GM12874 (cell line): ENCODE results near the gene HOXD8.
A peak's percentile ranks its signal among the peaks of the same experiment; 100 is the strongest.

Experiments
- TF ChIP-seq, protein P1 (sequence below): IDR thresholded peaks from 2 replicates; pipeline ENCODE4 v1.5.1; 2011; ENCODE audit warnings: low read depth, mild to moderate bottlenecking, control low read depth, low read length, moderate library complexity; ENCODE audit not compliant: insufficient read depth

HOXD8 gene

DNA sequence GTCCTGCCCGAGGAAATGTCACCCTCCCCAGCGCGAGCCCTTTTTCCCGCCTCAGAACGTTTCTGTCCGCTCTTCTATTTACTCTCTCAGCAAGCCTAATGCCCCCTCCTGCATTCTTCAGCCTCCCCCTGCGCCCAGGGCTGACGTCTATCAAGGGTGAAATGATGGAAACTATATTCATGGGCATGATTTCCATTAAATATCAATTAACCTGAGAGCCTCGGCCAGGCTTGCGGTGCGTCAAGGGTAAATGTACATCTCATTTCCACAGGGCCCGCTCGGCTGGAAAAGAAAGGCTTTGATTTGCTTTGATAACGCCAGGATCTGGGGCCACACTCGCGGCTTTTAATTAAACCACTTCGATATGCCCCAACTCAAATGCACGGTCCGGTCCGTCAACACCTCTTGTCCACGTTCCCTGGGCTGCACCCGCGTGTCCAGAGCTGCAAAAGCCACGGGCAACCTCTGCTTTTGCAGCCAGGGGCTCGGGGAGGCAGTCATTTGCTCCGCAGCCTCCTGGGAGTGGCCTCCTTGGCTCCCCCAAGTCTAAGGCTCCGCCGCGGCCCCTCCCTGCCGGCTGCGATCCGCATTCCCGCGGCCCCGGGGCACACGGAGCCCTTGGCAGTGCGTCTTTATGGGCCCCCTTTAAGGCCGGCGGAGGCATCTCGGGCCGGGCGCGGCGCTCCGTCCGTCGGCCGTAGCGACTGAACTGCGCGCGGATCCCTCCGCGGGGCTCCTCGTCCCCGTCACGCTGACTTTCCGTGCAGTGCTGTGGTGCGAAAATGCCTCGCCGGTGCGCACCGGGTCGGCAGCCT lies at the start of gene HOXD8:
Gene HOXD8 (plus strand): TSS at position 724 of the 815 bp plus-strand sequence. CDS start 662 bp downstream, outside the sequence.
- TF ChIP-seq, protein P1, sequence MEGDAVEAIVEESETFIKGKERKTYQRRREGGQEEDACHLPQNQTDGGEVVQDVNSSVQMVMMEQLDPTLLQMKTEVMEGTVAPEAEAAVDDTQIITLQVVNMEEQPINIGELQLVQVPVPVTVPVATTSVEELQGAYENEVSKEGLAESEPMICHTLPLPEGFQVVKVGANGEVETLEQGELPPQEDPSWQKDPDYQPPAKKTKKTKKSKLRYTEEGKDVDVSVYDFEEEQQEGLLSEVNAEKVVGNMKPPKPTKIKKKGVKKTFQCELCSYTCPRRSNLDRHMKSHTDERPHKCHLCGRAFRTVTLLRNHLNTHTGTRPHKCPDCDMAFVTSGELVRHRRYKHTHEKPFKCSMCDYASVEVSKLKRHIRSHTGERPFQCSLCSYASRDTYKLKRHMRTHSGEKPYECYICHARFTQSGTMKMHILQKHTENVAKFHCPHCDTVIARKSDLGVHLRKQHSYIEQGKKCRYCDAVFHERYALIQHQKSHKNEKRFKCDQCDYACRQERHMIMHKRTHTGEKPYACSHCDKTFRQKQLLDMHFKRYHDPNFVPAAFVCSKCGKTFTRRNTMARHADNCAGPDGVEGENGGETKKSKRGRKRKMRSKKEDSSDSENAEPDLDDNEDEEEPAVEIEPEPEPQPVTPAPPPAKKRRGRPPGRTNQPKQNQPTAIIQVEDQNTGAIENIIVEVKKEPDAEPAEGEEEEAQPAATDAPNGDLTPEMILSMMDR: no peak

DNA sequence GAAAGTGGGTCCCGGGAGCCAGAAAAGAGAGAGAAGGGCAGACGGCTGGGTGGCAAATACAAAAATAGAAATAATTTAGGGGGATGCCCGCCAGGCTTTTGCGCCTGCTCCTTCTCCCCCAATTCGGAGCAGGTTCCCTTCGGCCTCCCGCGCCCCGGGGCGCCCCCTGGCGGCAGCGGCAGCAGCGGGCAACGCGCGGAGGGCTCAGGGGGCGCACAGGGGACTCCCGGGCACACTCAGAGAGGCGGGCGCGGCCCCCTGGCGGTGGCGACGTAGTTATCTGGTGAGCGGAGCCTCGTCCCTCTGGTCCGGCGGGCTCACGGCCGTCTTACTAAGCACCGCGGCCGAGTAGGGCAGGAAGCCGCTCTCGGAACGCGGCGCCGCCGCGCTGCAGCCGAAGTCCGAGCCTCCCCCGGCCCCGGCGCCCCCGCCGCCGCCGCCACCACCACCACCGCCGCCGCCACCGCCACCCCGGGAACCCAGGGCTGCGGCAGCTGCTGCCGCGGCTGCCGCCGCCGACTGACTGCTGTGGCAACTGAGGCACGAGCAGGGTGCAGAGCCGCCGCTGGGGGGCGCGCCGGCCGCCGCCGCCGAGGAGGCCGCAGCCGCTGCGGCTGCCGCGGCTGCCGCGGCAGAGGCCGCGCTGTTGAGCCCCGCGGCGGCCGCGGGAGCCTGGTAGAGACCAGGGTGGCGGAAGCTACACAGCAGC lies 49.5 kb upstream of the HOXD8 start:
- TF ChIP-seq, protein P1: peak; percentile 67

DNA sequence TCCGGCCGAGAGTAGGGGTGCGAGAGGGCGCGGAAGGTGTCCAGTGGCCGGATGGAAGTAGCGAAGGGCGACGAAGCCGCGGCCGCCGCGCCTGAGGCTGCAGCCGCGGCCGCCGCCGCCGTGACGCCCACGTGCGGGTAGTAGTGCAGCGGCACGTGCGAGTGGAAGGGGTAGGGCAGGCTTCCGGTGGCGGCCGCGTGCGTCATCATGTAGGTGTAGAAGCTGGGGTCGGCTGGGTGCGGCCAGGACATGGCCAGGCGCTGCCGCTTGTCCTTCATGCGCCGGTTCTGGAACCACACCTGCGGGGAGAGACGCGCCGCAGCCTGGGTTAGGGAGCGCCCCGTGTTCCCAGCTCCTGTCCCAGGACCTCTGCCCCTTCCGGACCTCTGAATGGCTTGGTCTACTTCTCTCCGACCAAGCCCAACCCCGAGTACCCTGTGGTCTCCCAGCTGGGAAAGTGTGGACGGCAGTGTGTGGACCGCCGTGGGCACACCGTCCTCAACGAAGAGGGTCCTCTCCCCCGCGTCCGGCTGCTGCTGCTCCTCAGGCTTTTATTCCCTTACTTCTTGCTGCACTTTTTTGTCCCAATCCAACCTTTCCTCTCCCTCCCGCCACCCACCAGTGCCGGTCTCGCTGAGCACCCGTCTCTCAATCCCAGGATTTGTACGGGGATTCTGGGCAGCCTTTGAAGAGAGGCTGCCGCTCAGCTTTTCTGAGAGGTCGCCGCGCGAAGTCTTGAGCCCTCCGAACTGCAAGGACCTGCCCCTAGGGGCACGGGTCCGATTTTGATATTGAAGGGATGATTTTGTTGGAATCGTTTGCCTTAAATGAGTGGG lies 48.7 kb upstream of the HOXD8 start:
- TF ChIP-seq, protein P1: no peak

DNA sequence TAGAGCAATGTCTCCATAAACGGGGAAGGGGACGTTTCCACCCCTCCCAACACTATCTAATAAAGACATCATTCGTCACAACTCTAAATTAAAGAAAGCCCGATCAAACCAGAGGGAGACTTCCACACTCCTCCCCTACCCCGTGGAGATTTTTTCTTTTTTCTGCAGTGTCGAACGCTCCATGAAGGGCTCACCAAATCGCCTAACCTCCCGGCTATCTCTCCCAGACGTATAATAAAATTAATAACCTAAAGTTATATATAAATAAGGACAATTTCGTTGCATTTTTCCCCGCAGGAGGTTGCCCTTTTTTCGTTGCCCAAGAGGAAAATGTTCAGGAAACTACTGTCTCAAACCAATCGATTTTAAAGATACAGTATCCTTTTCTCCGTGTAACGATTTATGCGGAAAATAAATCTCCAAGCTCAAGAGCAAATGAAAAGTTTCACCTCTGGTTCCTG lies 48.1 kb upstream of the HOXD8 start:
- TF ChIP-seq, protein P1: no peak

DNA sequence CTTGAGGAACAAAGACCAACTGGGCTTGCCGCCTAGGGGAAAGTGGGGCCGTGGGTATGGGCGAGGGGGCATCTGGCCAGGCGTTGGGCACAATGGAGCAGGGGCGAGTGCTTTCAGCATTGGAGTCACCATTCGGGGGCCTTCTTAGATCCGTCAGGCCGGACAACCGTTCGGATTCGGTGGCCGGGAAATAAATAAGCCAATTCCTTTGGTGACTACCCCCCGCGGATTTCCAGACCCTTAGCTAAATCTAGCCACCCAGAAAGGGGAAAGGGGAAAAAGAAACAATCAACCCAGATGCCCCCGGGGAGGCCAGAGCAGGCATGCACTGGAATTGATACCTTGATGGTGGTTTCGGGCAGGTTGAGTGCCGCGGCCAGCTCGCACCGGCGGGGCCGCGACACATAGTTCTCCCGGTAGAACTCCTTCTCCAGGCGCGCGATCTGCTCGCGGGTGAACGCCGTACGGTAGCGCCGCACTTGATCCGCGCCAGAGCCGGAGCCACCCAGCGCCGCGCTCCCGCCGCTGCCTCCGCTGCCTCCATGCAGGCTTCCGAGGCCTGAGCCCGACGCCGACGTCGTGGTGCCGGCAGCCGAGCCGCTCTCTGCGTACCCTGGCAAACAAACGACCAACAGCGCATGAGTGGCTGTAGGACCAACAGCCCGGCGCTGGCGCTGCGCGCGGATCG lies 47.5 kb upstream of the HOXD8 start:
- TF ChIP-seq, protein P1: no peak

DNA sequence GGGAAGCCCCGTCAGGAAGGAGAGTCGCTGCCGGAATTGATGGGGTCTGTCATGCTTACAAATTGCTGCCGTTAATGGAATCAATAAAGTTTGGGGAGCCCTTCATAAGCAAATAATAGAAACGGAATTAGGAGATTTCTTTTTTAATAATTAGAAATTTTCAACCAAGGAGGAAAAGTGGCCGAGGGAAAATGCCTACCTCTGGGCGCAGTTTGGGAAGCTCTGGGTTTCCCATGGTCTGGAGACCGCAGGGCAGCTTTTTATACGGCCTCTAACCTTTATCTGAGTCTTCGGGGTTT lies 47.0 kb upstream of the HOXD8 start:
- TF ChIP-seq, protein P1: no peak
